SU-DHL-6 (cell line): ENCODE results near the gene FRG2C.
"Not testable (repeated sequence)": the region's sequence is repeated elsewhere in the genome, so short reads cannot be mapped to it uniquely, and the experiment has no call there.

Experiments used
- H2AFZ ChIP-seq: fragments of 200-600 bp; sonication (generic); 2 replicates; pipeline ENCODE4 v1.6.1; 2014; ENCODE audit warnings: low read depth, mild to moderate bottlenecking, moderate library complexity, mixed read lengths, antibody characterized with exemption, low read length; ENCODE audit not compliant: severe bottlenecking
- H3F3A ChIP-seq: fragments of 200-600 bp; shearing (Covaris generic); 2 replicates; pipeline ENCODE4 v1.6.0; 2016; ENCODE audit warnings: antibody characterized with exemption, mild to moderate bottlenecking; ENCODE audit not compliant: insufficient read depth
- H3K27ac ChIP-seq: fragments of 200-600 bp; sonication (generic); 2 replicates; pipeline ENCODE4 v1.5.1; 2016; ENCODE audit warnings: low read depth, mild to moderate bottlenecking, low read length, moderate library complexity, mixed read lengths
- H3K27me3 ChIP-seq: fragments of 200-600 bp; sonication (generic), shearing (Covaris generic); 2 replicates; pipeline ENCODE4 v1.6.0; 2014; ENCODE audit warnings: mild to moderate bottlenecking, low read length
- H3K36me3 ChIP-seq: fragments of 200-600 bp; sonication (generic); 2 replicates; pipeline ENCODE4 v1.6.1; 2014; ENCODE audit warnings: mild to moderate bottlenecking, low read length, mixed read lengths
- H3K4me2 ChIP-seq: fragments of 300-600, 200-600 bp; shearing (Covaris generic), sonication (generic); 2 replicates; pipeline ENCODE4 v1.6.0; 2014; ENCODE audit warnings: low read length, low read depth, mild to moderate bottlenecking; ENCODE audit not compliant: poor library complexity, severe bottlenecking
- H3K4me3 ChIP-seq: fragments of 200-600 bp; sonication (generic); 2 replicates; pipeline ENCODE4 v1.5.1; 2014; ENCODE audit warnings: antibody characterized with exemption, low read length, mild to moderate bottlenecking, mixed read lengths; ENCODE audit not compliant: insufficient read depth, poor library complexity, severe bottlenecking
- H3K79me2 ChIP-seq: fragments of 200-600 bp; sonication (generic); 2 replicates; pipeline ENCODE4 v1.6.1; 2014; ENCODE audit warnings: mild to moderate bottlenecking, low read length, moderate library complexity; ENCODE audit not compliant: insufficient read depth
- H3K9ac ChIP-seq: fragments of 200-600 bp; sonication (generic); 2 replicates; pipeline ENCODE4 v1.7.0; 2014; ENCODE audit warnings: mild to moderate bottlenecking, low read length
- H3K9me2 ChIP-seq: fragments of 200-600 bp; sonication (generic); replicated peaks from 2 replicates; pipeline ENCODE4 v1.6.1; 2014; ENCODE audit warnings: low read length; ENCODE audit not compliant: insufficient read depth
- H3K9me3 ChIP-seq: fragments of 200-600 bp; sonication (generic); 2 replicates; pipeline ENCODE4 v1.6.1; 2014; ENCODE audit warnings: low read length, mixed read lengths; ENCODE audit not compliant: insufficient read depth
- H4K20me1 ChIP-seq: fragments of 200-600 bp; sonication (generic); 2 replicates; pipeline ENCODE4 v1.6.1; 2014; ENCODE audit warnings: low read depth, mild to moderate bottlenecking, antibody characterized with exemption, low read length, moderate library complexity, mixed read lengths
- EZH2phosphoT487 ChIP-seq: fragments of 200-600 bp; sonication (generic), shearing (Covaris generic); conservative IDR thresholded peaks from 2 replicates; pipeline ENCODE4 v1.6.1; 2018; ENCODE audit warnings: mild to moderate bottlenecking, antibody characterized with exemption, low read length, moderate library complexity, mixed read lengths
- TF ChIP-seq, protein P1 (sequence below): fragments of 200-600 bp; sonication (generic); IDR thresholded peaks from one replicate; pipeline ENCODE4 v1.5.1; 2017; ENCODE audit warnings: antibody characterized with exemption, mild to moderate bottlenecking, low read length, moderate library complexity; ENCODE audit not compliant: insufficient read depth, poor library complexity, severe bottlenecking

FRG2C gene

DNA sequence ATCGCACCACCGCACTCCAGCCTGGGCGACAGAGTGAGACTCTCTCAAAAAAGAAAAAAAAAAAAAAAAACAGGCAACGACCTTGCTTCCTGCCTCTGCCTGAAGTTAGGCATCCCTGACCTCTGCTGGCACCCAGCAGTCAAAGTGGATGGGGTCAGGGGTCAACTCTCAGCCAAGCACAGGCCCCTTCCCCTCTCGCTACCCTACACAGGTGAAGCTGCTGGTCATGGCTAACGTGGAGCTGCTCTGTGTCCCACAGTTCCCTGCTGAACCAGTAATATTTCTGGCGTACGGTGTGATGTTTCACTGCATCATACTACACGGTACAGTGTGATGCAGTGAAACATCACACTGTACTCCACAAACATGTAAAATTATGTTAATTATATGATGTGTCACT lies 13.9 kb upstream of the FRG2C start:
- H3K9ac ChIP-seq = no peak overlapping the region
- H2AFZ ChIP-seq = no peak overlapping the region
- no peaks in the 10 kb centered on the region for H3F3A ChIP-seq
- no peaks in the 10 kb centered on the region for H3K27me3 ChIP-seq
- H3K4me3 ChIP-seq = no peak overlapping the region
- no peaks in the 10 kb centered on the region for H3K36me3 ChIP-seq
- no peak overlapping the region for H3K27ac ChIP-seq
- TF ChIP-seq, protein P1, sequence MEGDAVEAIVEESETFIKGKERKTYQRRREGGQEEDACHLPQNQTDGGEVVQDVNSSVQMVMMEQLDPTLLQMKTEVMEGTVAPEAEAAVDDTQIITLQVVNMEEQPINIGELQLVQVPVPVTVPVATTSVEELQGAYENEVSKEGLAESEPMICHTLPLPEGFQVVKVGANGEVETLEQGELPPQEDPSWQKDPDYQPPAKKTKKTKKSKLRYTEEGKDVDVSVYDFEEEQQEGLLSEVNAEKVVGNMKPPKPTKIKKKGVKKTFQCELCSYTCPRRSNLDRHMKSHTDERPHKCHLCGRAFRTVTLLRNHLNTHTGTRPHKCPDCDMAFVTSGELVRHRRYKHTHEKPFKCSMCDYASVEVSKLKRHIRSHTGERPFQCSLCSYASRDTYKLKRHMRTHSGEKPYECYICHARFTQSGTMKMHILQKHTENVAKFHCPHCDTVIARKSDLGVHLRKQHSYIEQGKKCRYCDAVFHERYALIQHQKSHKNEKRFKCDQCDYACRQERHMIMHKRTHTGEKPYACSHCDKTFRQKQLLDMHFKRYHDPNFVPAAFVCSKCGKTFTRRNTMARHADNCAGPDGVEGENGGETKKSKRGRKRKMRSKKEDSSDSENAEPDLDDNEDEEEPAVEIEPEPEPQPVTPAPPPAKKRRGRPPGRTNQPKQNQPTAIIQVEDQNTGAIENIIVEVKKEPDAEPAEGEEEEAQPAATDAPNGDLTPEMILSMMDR = no peak
- TF ChIP-seq EZH2phosphoT487 = no peak
- no peaks in the 10 kb centered on the region for H3K9me3 ChIP-seq
- no peaks in the 10 kb centered on the region for H3K9me2 ChIP-seq
- no peaks in the 10 kb centered on the region for H4K20me1 ChIP-seq
- H3K79me2 ChIP-seq = no peaks in the 10 kb centered on the region
- no peak overlapping the region for H3K4me2 ChIP-seq

DNA sequence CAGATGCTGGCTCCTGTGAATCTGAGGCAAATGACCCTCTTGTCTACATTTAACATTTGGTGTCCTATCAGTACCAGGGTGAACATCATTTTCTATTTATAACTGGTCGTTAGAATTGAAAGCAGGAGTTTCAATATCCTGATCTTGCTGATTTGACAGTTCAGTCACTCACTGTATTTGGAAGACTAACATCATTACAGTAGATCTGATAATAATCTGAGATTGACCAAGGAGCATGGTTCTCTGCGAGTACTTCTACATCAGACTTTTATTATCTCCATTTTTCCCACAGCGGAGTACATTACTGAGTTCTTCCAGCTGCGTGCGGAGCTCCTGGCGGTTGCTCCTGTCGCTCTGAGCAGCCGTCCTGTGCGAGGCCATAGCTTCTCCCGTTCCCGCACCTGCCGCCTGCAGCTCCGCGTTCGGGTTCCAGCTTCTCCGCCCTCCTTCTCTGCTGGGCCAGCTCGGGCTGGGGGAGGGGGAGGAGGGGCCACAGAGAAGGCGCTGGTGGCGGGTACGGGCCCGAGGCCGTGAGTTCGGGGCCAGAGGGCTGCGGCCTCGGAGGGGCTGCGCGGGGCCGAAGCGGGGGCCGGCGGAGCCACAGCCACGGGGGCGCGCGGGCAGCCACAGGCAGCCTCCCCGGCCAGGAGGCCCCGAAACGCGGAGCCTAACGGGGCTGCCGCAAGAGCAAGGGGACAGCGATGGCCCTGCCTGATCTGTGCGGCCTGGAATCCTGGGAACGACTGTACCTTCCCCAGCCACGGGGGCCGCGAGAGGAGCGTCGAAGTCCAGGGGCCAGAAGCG lies 8.8 kb upstream of the FRG2C start:
- not testable (repeated sequence) for H3K27me3 ChIP-seq, H3K9me2 ChIP-seq, H3K9me3 ChIP-seq, H3K9ac ChIP-seq, H2AFZ ChIP-seq, H3F3A ChIP-seq, H3K4me3 ChIP-seq, H4K20me1 ChIP-seq, H3K4me2 ChIP-seq, H3K79me2 ChIP-seq, H3K27ac ChIP-seq, H3K36me3 ChIP-seq

DNA sequence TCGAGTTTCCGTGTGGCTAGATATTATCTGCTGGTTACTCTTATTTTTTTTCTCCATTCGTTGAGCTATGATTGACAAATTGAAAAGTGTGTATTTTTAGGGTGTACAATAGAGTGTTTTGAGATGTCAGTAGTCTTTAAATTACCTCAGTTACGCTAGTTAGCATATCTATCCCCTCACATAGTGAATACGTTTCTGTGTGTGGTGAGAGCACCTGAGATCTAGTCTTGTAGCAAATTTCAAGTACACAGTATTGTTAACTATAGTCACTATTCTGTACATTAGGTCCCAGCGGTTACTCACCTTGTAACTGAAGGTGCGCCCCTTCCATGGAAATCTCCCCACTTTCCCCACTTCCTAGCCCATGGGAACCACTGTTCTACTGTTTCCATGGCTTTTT lies 8.2 kb upstream of the FRG2C start:
- H3K27me3 ChIP-seq, H3K36me3 ChIP-seq, H3K27ac ChIP-seq, H3K9me3 ChIP-seq, H3F3A ChIP-seq, H2AFZ ChIP-seq, H3K4me2 ChIP-seq, H3K9ac ChIP-seq, H3K79me2 ChIP-seq, H4K20me1 ChIP-seq, H3K9me2 ChIP-seq, H3K4me3 ChIP-seq: not testable (repeated sequence)

DNA sequence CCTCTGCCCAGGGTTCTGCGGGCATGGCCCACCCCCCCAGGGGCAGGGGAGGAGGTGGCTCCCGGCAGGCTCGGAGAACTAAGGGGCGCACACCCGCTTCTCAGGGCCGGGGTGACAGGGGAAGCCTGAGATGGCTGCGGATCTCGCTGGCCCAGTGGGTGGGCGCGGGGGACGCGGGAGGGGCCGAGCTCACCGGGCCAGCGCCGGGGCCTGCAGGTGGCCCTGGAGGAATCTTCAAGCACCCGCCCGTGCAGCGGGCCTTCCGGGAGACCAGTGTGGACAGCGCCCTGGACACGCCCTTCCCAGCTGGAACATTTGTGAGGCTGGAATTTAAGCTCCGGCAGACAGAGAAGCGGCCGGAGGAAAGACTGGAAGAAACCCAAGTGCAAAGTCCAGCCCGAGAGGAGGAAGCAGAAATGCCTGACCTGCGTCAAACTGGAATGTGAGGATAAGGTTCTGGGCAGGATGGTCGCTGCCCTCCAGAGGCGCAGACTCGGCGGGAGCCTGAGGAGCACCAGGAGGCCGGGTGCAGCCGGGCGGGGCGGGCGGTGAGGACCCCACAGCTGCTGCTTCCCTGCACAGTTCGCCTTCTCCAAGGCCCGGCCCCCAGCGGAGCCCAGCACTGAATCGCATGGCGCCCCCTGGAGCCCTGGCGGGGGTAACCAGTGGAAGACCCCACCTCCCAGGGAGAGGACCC lies 5.6 kb upstream of the FRG2C start:
- not testable (repeated sequence) for H2AFZ ChIP-seq, H3K27ac ChIP-seq, H3K9ac ChIP-seq, H3F3A ChIP-seq, H3K4me3 ChIP-seq, H3K27me3 ChIP-seq, H4K20me1 ChIP-seq, H3K36me3 ChIP-seq, H3K79me2 ChIP-seq, H3K9me3 ChIP-seq, H3K4me2 ChIP-seq, H3K9me2 ChIP-seq

DNA sequence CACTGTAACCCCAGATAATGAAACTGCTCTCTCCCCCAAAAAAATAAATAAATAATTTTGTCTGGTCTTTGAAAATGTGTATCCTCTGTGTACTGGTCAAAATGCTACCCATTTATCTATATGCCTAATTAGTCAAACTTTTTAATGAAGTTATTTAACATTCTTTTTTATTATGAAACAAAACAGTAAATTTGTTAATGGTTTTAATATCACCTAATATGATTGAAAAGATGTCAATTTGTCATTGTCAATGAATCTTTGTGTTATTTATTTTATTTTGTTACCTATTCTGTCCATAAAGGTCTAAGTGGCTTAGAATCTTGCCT lies 5.1 kb upstream of the FRG2C start:
- not testable (repeated sequence) for H3K4me3 ChIP-seq, H2AFZ ChIP-seq, H3K27ac ChIP-seq, H3K36me3 ChIP-seq, H3K9me2 ChIP-seq, H3K9me3 ChIP-seq, H3F3A ChIP-seq, H3K4me2 ChIP-seq, H4K20me1 ChIP-seq, H3K27me3 ChIP-seq, H3K79me2 ChIP-seq, H3K9ac ChIP-seq

DNA sequence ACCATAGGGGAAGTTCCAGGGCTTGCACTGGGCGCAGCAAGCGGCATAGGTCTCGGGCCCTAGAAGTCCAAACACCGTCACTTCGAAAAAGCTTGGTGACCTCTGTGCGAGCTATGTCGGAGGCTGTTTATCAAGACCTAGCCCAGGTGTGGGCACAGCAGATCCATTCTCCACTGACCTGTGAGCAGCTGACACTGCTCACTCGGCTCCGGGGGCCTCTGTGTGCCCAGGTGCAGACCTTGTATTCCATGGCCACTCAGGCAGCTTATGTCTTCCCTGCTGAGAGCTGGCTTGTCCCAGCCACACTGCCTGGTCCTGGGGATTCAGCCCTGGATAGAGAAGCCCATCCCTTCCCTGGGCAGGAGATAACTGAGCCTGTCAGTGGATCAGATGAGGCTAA lies 1.5 kb downstream of the FRG2C start:
- H3F3A ChIP-seq, H2AFZ ChIP-seq, H3K79me2 ChIP-seq, H3K9ac ChIP-seq, H3K36me3 ChIP-seq, H3K9me2 ChIP-seq, H3K27ac ChIP-seq, H3K4me2 ChIP-seq, H4K20me1 ChIP-seq, H3K4me3 ChIP-seq, H3K27me3 ChIP-seq, H3K9me3 ChIP-seq: not testable (repeated sequence)
